SU-DHL-6 (cell line): ENCODE data around the gene UCN3.

Experiments
- H2AFZ ChIP-seq: fragments of 200-600 bp; sonication (generic); 2 replicates; pipeline ENCODE4 v1.6.1; 2014; ENCODE audit warnings: low read depth, mild to moderate bottlenecking, moderate library complexity, mixed read lengths, antibody characterized with exemption, low read length; ENCODE audit not compliant: severe bottlenecking
- H3F3A ChIP-seq: fragments of 200-600 bp; shearing (Covaris generic); 2 replicates; pipeline ENCODE4 v1.6.0; 2016; ENCODE audit warnings: antibody characterized with exemption, mild to moderate bottlenecking; ENCODE audit not compliant: insufficient read depth
- H3K27ac ChIP-seq: fragments of 200-600 bp; sonication (generic); 2 replicates; pipeline ENCODE4 v1.5.1; 2016; ENCODE audit warnings: low read depth, mild to moderate bottlenecking, low read length, moderate library complexity, mixed read lengths
- H3K27me3 ChIP-seq: fragments of 200-600 bp; sonication (generic), shearing (Covaris generic); 2 replicates; pipeline ENCODE4 v1.6.0; 2014; ENCODE audit warnings: mild to moderate bottlenecking, low read length
- H3K36me3 ChIP-seq: fragments of 200-600 bp; sonication (generic); 2 replicates; pipeline ENCODE4 v1.6.1; 2014; ENCODE audit warnings: mild to moderate bottlenecking, low read length, mixed read lengths
- H3K4me2 ChIP-seq: fragments of 300-600, 200-600 bp; shearing (Covaris generic), sonication (generic); 2 replicates; pipeline ENCODE4 v1.6.0; 2014; ENCODE audit warnings: low read length, low read depth, mild to moderate bottlenecking; ENCODE audit not compliant: poor library complexity, severe bottlenecking
- H3K4me3 ChIP-seq: fragments of 200-600 bp; sonication (generic); 2 replicates; pipeline ENCODE4 v1.5.1; 2014; ENCODE audit warnings: antibody characterized with exemption, low read length, mild to moderate bottlenecking, mixed read lengths; ENCODE audit not compliant: insufficient read depth, poor library complexity, severe bottlenecking
- H3K79me2 ChIP-seq: fragments of 200-600 bp; sonication (generic); 2 replicates; pipeline ENCODE4 v1.6.1; 2014; ENCODE audit warnings: mild to moderate bottlenecking, low read length, moderate library complexity; ENCODE audit not compliant: insufficient read depth
- H3K9ac ChIP-seq: fragments of 200-600 bp; sonication (generic); 2 replicates; pipeline ENCODE4 v1.7.0; 2014; ENCODE audit warnings: mild to moderate bottlenecking, low read length
- H3K9me2 ChIP-seq: fragments of 200-600 bp; sonication (generic); replicated peaks from 2 replicates; pipeline ENCODE4 v1.6.1; 2014; ENCODE audit warnings: low read length; ENCODE audit not compliant: insufficient read depth
- H3K9me3 ChIP-seq: fragments of 200-600 bp; sonication (generic); 2 replicates; pipeline ENCODE4 v1.6.1; 2014; ENCODE audit warnings: low read length, mixed read lengths; ENCODE audit not compliant: insufficient read depth
- H4K20me1 ChIP-seq: fragments of 200-600 bp; sonication (generic); 2 replicates; pipeline ENCODE4 v1.6.1; 2014; ENCODE audit warnings: low read depth, mild to moderate bottlenecking, antibody characterized with exemption, low read length, moderate library complexity, mixed read lengths
- EZH2phosphoT487 ChIP-seq: fragments of 200-600 bp; sonication (generic), shearing (Covaris generic); conservative IDR thresholded peaks from 2 replicates; pipeline ENCODE4 v1.6.1; 2018; ENCODE audit warnings: mild to moderate bottlenecking, antibody characterized with exemption, low read length, moderate library complexity, mixed read lengths
- TF ChIP-seq, protein P1 (sequence below): fragments of 200-600 bp; sonication (generic); IDR thresholded peaks from one replicate; pipeline ENCODE4 v1.5.1; 2017; ENCODE audit warnings: antibody characterized with exemption, mild to moderate bottlenecking, low read length, moderate library complexity; ENCODE audit not compliant: insufficient read depth, poor library complexity, severe bottlenecking

Gene UCN3

GRCh38 chr10:5343561-5343960 is 21.2 kb upstream of the UCN3 start:
- Histone ChIP-seq H3K4me2 (no peak overlapping the region), H3K4me3 (no peak overlapping the region), H3K27ac (no peak overlapping the region), H4K20me1 (no peaks in the 10 kb centered on the region), H3K27me3 (no peaks in the 10 kb centered on the region; the same call in 1 of the 2 replicates), H3K36me3 (no peaks in the 10 kb centered on the region), H3K9ac (no peak overlapping the region), H3K9me2 (no peaks in the 10 kb centered on the region), H3K9me3 (no peaks in the 10 kb centered on the region), H3K79me2 (no peaks in the 10 kb centered on the region), H2AFZ (no peak overlapping the region), H3F3A (no peaks in the 10 kb centered on the region)
- TF ChIP-seq, protein P1, sequence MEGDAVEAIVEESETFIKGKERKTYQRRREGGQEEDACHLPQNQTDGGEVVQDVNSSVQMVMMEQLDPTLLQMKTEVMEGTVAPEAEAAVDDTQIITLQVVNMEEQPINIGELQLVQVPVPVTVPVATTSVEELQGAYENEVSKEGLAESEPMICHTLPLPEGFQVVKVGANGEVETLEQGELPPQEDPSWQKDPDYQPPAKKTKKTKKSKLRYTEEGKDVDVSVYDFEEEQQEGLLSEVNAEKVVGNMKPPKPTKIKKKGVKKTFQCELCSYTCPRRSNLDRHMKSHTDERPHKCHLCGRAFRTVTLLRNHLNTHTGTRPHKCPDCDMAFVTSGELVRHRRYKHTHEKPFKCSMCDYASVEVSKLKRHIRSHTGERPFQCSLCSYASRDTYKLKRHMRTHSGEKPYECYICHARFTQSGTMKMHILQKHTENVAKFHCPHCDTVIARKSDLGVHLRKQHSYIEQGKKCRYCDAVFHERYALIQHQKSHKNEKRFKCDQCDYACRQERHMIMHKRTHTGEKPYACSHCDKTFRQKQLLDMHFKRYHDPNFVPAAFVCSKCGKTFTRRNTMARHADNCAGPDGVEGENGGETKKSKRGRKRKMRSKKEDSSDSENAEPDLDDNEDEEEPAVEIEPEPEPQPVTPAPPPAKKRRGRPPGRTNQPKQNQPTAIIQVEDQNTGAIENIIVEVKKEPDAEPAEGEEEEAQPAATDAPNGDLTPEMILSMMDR: no peak
- TF ChIP-seq EZH2phosphoT487: no peak

- Histone ChIP-seq H3K36me3 (no peaks in the 10 kb centered on the region), H2AFZ (no peak overlapping the region), H3K9me2 (no peaks in the 10 kb centered on the region), H3K4me2 (no peak overlapping the region), H3F3A (no peaks in the 10 kb centered on the region), H3K27me3 (no peaks in the 10 kb centered on the region; the same call in 1 of the 2 replicates), H3K4me3 (no peak overlapping the region), H3K27ac (no peak overlapping the region), H4K20me1 (no peaks in the 10 kb centered on the region), H3K79me2 (no peaks in the 10 kb centered on the region), H3K9ac (no peak overlapping the region), H3K9me3 (no peaks in the 10 kb centered on the region)
- TF ChIP-seq, protein P1: no peak
- no peak for TF ChIP-seq EZH2phosphoT487
Observed at GRCh38 chr10:5343979-5344378, 20.8 kb upstream of the UCN3 start.

DNA sequence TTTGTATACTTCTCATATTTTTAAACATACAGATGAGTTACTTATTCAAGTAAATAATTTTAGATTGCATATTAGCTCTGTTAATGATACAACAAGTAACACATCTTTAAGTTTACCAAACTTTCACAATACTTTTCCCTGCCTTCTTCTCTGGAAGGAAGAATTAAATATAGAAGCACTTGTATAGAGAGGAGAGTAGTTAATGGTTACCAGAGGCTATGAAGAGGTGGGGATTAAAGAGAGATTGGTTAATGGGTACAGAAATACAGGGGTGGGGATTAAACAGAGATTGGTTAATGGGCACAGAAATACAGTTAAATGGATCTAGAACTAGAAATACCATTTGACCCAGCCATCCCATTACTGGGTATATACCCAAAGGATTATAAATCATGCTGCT is 20.0 kb upstream of the UCN3 start:
- no peaks in the 10 kb centered on the region for H3K79me2 ChIP-seq
- no peaks in the 10 kb centered on the region for H3K9me2 ChIP-seq
- no peak overlapping the region for H3K4me3 ChIP-seq
- H3K4me2 ChIP-seq: no peak overlapping the region
- H3K36me3 ChIP-seq: no peaks in the 10 kb centered on the region
- H3F3A ChIP-seq: no peaks in the 10 kb centered on the region
- H3K27ac ChIP-seq: no peak overlapping the region
- H3K9me3 ChIP-seq: no peaks in the 10 kb centered on the region
- no peak overlapping the region for H3K9ac ChIP-seq
- H4K20me1 ChIP-seq: no peaks in the 10 kb centered on the region
- H3K27me3 ChIP-seq: no peaks in the 10 kb centered on the region; the same call in 1 of the 2 replicates
- H2AFZ ChIP-seq: no peak overlapping the region
- TF ChIP-seq, protein P1: no peak
- no peak for TF ChIP-seq EZH2phosphoT487
